OCI-LY7 (cell line): ENCODE results near the gene DUSP15.

ENCODE experiments used
- CTCF ChIP-seq: fragments of 200-600 bp; sonication (generic); conservative IDR thresholded peaks from 2 replicates; pipeline ENCODE4 v1.5.1; 2014; ENCODE audit warnings: mild to moderate bottlenecking, antibody characterized with exemption, low read length, moderate library complexity, mixed read lengths
- EZH2phosphoT487 ChIP-seq: fragments of 200-600 bp; sonication (generic); IDR thresholded peaks from 2 replicates; pipeline ENCODE4 v1.6.1; 2018; ENCODE audit warnings: low read depth, borderline replicate concordance, mild to moderate bottlenecking, mixed run types, antibody characterized with exemption, low read length, moderate library complexity, mixed read lengths

DNA sequence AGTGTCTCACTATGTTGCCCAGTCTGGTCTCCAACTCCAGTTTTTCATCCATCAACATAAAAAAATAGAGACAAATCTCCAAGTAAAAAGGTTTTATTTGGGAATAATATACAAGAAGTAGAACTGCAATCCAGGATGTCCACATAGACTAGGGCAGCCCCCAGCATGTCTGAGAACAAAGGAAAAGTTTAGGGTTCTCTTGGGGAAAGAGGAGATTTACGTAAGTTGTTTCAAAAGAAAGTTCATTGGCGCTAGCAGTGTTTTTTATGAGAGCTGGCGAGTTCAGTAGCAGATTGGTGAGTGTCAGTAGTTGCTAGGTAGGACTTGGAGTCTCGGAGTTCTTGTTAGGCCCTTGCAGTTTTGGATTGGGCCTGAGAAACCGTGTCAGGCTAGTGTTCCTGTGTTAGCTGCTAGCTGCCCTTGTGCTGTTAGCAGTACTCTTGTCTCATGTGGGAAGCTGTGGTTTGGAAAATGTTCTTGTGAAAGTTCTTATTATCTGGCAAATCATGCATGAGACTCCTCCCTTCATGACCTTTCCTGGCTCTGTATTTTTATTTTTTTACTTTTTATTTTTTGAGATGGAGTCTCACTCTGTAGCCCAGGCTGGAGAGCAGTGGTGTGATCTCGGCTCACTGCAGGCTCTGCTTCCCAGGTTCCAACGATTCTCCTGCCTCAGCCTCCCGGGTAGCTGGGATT, 24.8 kb upstream of the DUSP15 start:
- no peak for TF ChIP-seq CTCF
- TF ChIP-seq EZH2phosphoT487: no peak
